HG03439 (cell line): ENCODE measurements around the gene CTSE.

Source experiments
- ATAC-seq: cut with Tn5 transposase; IDR thresholded peaks from one replicate; pipeline ENCODE4 v1.9.1; 2021; ENCODE audit warnings: mild to moderate bottlenecking, moderate library complexity; ENCODE audit not compliant: unreplicated experiment

The CTSE gene

DNA sequence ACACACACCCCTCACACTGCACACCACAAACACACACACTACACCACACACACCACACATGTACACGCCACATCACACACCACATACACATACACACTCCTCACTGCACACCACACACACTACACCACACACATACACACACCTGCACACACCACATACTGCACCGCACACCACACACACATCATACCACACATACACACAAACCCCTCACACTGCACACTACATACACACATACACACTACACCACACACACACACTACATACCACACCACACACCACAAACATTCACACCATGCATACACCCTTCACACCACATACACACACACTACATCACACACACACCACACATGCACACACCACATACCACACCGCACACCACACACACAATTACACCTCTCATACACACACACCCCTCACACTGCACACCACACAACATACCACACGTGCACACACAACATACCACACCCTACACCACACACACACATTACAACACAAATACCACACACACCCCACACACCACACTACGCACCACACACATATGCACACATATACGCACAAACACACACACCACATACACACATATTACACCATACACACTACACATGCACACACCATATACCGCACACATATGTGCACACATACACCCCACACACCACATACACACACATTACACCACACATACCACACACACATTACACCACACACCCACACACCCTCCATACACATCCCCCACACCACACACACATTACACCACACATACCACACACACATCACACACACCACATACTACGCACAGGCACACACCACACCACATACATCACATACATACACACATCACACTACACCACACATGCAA is 50.1 kb downstream of the CTSE start:
- no peak for ATAC-seq

DNA sequence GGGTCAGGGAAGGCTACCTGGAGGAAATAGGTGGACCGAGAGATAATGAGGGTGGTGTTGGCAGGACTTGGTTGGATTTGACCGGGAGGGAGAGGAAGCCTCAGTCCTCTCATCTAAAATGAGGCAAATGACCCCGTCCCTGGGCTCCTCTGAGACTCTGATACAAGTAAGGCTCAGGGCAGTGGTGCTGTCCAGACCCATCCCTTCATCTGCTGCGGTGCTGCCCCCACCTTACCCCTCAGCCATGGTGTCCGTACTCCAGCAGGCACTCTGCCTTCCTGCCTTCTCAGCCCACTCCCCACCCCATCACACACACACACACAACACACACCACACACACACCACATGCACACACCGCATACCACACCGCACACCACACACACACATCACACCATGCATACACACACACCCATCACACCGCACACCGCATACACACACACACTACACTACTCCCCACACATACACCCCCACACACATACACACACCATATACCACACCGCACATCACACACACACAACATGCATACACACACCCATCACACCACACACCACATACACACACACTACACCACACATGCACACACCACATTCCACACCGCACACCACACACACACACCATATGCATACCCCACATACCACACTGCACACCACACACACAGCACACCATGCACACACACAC is 51.1 kb downstream of the CTSE start:
- no peak for ATAC-seq

DNA sequence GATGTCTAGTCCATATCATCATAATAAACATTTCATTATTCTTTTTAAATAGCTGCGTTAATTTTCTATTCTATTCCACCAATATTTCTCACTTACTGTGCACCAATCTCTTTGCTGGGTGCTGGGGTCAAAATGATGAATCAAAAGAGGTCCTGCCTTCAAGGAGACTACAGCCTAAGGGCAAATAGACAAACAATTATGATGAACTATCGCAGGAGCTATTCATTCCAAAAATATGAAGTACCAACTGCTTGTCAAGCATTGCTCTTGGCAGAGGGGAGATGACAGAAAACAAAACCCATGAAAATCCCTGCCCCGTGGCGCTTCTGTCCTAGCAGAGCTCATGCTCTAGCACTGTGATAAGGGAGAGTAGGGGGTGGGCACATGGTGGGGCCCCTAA is 51.6 kb downstream of the CTSE start:
- ATAC-seq: no peak

DNA sequence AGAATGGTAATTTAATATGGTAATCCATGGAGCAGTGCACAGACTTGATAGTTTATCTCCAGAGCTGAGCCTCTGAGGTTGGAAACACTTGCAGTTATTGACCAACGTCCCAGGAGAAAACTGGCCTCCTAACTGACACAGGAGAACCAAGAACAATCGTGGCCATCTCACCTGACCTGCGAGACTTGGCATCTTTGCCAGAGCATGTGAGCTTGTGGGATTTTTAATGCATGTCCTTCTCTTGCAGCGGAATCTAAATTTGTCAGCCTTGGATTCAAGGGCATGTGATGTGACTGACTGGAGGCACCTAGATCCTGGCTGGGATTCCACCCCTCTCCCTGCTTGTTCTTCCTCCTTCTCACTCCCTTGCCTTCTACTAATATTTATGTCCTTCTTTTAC is 52.6 kb downstream of the CTSE start:
- no peak for ATAC-seq

DNA sequence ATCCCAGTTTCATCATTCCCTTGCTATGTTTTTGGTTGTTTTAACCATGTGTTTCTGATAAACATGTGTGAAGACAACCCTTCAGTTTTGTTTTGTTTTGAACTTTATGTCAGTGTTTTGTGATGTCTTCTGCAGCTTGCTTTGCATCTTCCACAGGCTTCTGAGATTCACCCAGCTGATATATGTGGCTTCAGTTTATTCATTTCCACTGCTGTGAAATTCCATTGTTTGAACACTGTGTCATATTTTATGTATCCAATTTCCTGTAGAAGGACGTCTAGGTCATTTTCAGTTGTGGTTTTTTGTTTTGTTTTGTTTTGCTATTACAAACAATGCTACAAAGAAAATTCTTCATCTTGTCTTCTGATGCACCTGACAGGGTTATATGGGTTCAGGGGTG is 53.2 kb downstream of the CTSE start:
- no peak for ATAC-seq

DNA sequence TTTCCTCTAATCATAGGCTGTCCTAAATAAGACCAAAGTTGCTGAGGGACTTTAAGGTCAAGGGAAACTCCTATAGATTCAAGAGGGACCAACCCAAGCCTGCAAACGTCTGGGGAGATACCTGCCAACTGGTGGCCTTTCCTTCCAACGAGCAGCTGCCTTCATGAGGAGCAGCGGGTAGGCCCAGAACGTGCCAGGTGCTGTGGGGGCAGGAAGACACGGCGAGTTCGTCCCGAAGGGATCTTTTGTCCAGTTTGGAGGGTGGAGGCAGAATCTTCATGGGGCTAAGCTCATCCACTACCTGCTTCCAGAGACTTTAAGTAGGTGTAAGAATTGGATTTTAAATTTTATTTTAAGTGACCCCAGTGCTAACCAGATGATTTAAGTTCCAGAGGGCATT is 54.5 kb downstream of the CTSE start:
- no peak for ATAC-seq

DNA sequence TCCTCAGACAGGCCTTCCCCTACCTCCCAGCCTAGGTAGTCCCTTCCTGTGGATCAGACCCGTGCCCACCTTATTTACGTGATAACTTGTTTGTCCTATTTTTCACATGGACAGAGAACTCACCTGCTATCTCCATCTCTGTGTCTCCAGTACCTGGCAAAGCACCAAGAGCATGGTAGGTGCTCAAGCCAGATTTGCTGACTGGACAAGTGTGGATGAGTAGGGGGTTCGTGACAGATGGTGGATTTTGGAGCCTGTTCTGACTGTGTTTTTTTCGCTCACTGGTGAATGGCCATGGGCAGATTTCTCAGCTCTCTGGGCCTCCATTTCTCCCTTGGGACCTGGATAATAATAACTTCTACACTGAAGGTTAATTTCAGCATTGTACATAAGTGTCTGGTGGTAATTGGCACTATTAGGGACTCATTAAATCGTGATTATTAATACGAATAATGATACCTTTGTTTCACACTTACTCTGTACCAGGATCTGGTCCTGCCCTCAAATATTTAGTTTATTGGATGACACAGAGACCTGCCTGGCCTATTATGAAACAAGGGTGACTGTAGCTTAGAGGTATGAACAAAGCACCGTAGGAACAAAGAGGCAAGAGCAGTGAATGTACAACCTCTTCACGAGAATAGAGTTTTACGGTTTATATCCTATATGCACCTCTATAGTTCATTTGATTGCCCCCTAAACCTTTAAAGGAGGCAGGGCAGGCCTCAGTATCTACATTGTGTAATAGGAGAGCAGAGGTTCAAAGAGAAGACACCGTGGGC is 56.0 kb downstream of the CTSE start:
- no peak for ATAC-seq

DNA sequence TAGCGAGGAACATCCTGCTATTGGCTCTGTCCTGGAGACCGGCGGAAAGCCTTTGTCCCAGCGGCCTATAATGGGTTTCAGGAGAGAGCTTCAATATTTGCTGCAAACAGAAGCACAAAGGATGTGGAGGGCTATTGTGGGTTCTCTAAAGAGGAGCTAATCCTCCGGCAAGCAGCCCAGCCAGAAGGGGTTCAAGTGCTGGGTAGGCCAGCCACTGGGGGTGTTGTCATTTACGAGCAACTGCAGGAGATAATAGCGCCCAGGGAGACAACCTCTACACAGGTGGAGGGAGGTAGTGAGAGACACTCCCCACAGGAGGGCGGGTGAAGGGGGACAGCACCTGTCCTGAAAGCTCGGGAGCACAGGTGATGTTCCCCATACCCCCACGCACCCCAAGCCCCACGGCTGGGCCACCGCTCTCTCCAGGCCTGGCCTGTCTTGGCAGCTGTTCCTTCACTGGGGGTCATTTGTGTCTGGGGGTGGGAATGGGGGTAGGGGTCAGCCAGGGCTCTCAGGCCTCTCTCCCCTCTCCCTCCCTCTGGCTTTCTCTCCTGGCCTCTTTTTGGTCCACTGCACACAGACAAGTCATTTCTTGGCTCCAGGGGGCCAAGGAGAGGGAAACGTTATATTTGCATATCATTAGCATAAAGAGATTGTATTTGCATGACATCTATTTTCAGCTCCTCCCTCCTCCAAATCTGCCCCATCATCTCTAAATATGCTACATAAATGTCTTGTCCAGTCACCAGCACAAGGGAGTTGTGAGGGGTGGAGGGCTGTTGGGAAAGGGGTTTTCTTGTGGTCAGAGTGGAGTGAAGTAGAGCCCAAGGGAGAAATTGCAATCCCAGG is 58.4 kb downstream of the CTSE start:
- no peak for ATAC-seq

DNA sequence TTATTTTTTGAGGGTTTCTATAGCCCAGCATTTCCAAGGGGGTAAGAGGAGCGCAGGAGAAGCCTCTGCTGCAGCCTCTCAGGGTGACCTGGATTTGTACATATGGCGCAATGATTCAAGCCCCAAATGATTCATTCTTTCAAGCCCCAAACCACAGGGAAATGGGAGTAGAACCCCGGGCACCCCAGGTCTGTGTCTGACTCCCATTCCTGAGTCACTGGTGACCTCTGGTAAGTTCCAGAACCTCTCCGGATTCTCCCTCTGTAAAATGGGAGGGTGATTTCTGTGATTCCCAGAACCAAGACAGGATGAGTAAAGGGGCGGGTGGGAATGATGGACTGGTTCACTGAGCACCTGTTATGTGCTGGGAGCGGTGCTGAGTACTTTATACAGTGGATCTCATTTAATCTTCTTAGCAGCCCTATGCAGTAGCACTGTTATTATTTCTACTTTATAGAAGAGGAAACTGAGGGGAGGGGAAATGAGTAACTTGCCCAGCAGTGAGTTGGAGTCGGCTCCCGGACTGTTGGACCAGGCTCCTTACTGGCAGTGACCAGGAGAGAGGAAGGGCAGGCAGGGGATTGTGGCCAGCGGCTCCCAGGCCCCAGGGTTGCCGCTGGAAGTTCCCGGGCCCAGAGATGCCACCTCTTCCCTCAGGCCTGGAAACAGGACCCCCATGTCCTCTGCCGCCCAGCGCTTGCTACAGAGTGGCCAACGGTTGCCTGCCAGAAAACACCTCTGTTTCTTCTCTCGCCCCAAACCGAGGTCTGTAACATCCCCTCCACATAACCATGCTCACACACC is 60.1 kb downstream of the CTSE start:
- ATAC-seq: no peak

DNA sequence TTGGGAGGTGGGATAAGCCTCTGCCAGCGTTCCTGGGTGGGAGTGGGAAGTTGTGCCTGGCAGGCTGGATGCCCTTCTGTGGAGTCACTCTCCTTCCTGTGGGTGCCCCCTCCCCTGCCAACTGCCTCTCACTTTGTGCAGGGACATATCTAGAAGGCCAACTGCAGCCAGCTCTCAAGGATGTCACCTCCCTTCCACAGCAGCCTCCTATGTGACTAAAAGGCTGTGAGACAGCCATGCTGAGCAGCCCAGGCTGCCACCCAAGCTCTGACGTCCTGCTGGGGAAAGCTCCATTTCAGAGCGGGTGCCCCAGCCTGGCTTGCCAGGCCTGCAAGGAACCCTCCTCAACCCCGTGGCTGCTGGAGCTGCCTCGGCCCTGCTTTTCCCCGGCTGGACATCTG is 60.9 kb downstream of the CTSE start:
- no peak for ATAC-seq

DNA sequence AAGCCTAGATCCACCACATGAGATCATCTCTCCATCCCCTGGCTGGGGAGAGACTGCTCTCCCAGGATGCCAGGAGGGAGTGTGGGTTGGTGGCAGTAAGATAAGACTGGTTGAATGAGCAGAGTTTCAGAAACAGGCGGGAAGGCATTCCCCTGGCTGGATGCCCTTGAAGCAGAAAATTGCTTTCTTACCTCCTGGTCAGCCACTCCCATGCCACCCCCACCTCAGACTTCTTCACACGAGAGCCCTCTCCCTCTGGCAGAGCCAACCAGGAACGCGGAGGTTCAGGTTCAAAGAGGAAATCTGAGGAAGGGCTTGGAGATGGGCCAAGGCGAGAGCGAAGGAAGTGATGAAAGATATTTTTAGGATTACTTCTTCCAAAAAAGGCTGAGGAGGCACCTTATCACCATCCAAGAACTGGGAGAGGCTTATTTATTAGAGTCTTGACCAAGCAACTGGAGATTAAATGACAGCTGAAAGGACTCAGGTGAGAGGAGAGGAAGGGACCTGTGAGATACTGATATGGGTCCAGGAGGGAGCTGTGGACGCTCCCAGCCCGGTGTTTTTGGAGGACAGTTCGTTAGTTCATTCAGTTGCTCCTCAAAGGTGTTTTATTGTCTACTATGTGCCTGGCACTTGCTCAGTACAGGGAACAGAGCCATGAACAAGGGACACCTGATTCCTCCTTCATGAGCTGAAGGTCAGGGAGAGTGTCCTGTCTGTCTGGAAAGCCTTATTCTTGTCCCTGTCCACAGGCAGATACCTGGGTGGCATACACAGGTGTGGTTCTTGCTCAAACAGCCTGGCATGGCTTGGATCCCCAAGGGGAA is 61.5 kb downstream of the CTSE start:
- ATAC-seq: no peak

DNA sequence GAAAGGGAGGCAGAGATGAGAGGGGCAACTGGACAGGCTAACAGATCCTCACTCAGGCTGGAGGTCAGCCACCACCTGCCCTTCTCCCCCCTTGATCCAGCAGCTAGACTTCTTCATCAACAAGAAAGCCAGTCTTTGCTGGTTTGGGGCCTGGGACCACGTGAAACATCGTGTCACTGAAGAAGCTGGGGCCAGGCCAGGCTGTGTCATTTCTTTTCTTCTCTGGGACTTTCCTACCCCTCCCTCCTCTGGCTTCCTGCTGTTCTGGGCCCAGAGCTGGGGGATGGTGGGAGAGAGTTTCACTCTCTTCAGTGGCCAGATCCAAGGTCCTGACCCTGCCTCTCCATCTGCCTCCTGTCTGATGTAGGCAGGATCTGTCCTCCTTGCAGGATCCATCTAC is 62.3 kb downstream of the CTSE start:
- no peak for ATAC-seq

DNA sequence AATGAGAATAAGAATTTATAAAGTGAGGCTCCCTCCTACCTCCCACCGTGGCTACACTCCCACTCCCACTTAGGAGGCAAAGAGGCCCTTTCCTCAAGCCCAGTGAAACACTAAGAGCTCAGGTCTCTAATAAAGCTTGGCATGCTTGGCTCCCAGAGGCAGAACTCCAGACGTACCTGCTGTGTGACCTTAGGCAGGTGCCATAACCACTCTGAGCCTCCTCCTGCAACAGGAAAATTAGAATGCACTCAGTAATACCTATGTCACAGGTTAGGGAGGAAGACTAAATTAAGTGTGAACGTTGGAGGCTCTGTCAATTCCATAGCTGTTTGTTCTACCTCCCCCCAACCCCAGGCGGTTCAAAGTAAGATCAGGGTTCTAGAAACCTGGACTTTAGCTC is 63.9 kb downstream of the CTSE start:
- ATAC-seq: no peak
